ENCODE measurements around the gene PHGDH.
"Not testable (repeated sequence)": the region's sequence is repeated elsewhere in the genome, so short reads cannot be mapped to it uniquely, and the experiment has no call there.

Gene PHGDH

GRCh38 chr1:119762953-119763352 is 51.2 kb downstream of the PHGDH start:
- DNase-seq (ENCODE audit: low read depth in 3 of 3): no peak

GRCh38 chr1:119764220-119764619 is 52.5 kb downstream of the PHGDH start:
- no peak for DNase-seq (ENCODE audit: low read depth in 3 of 3)

GRCh38 chr1:119766374-119766794 is 54.6 kb downstream of the PHGDH start:
- DNase-seq (ENCODE audit: low read depth in 3 of 3): no peak

GRCh38 chr1:119767486-119767885 is 55.8 kb downstream of the PHGDH start:
- DNase-seq (ENCODE audit: low read depth in 3 of 3): no peak

GRCh38 chr1:119768778-119769177 is 57.0 kb downstream of the PHGDH start, which contains the start of gene HMGCS2:
Gene HMGCS2 (minus strand): TSS chr1:119768905. CDS start chr1:119768844, 61 bp downstream.
- DNase-seq (ENCODE audit: low read depth in 3 of 3): no peak

GRCh38 chr1:119771016-119771415 is 59.3 kb downstream of the PHGDH start:
- no peak for DNase-seq (ENCODE audit: low read depth in 3 of 3)

GRCh38 chr1:119771770-119772169 is 60.0 kb downstream of the PHGDH start:
- DNase-seq (ENCODE audit: low read depth in 3 of 3): no peak

- DNase-seq (ENCODE audit: low read depth in 3 of 3): no peak
Observed at GRCh38 chr1:119772298-119772697, 60.6 kb downstream of the PHGDH start.

GRCh38 chr1:119773711-119774241 is 62.0 kb downstream of the PHGDH start:
- DNase-seq (ENCODE audit: low read depth in 3 of 3): no peak

GRCh38 chr1:119774746-119775490 is 63.2 kb downstream of the PHGDH start:
- no peak for DNase-seq (ENCODE audit: low read depth in 3 of 3)

- no peak for DNase-seq (ENCODE audit: low read depth in 3 of 3)
Observed at GRCh38 chr1:119778359-119778758, 66.6 kb downstream of the PHGDH start.

- no peak for DNase-seq (ENCODE audit: low read depth in 3 of 3)
Observed at GRCh38 chr1:119778886-119779560, 67.3 kb downstream of the PHGDH start.

GRCh38 chr1:119779869-119780356 is 68.2 kb downstream of the PHGDH start:
- DNase-seq (ENCODE audit: low read depth in 3 of 3): no peak

GRCh38 chr1:119781434-119782210 is 69.9 kb downstream of the PHGDH start:
- DNase-seq (ENCODE audit: low read depth in 3 of 3): no peak

- DNase-seq (ENCODE audit: low read depth in 3 of 3): no peak
Observed at GRCh38 chr1:119782631-119783325, 71.0 kb downstream of the PHGDH start.

- no peak for DNase-seq (ENCODE audit: low read depth in 3 of 3)
Observed at GRCh38 chr1:119783354-119784185, 71.8 kb downstream of the PHGDH start.

GRCh38 chr1:119784191-119784781 is 72.6 kb downstream of the PHGDH start:
- DNase-seq (ENCODE audit: low read depth in 3 of 3): no peak

GRCh38 chr1:119786046-119786445 is 74.3 kb downstream of the PHGDH start:
- DNase-seq (ENCODE audit: low read depth in 3 of 3): not testable (repeated sequence)

GRCh38 chr1:119786473-119787050 is 74.8 kb downstream of the PHGDH start:
- not testable (repeated sequence) for DNase-seq (ENCODE audit: low read depth in 3 of 3)

GRCh38 chr1:119787776-119788175 is 76.0 kb downstream of the PHGDH start:
- no peak for DNase-seq (ENCODE audit: low read depth in 3 of 3)

Data from stimulated activated CD4-positive, alpha-beta T cell treated with anti-CD3 and anti-CD28 coated beads, TNF-alpha, amount 100 ng/mL, for 48 hours (primary cell).